Nephron progenitor cell (in vitro differentiated cells): ENCODE results near the gene NASP.

Experiments used
- DNase-seq: peaks from one replicate; pipeline ENCODE4 v3.0.0; 2021
- H3K27ac Mint-ChIP-seq: 2 replicates; pipeline ENCODE4 v1.8.0; 2021; ENCODE audit warnings: mild to moderate bottlenecking, moderate library complexity, mixed read lengths
- H3K27me3 Mint-ChIP-seq: 2 replicates; pipeline ENCODE4 v1.8.0; 2021; ENCODE audit warnings: mild to moderate bottlenecking, low read depth, mixed read lengths; ENCODE audit not compliant: poor library complexity
- H3K36me3 Mint-ChIP-seq: 2 replicates; pipeline ENCODE4 v1.8.0; 2021; ENCODE audit warnings: low read depth, mixed read lengths
- H3K4me1 Mint-ChIP-seq: 2 replicates; pipeline ENCODE4 v1.8.0; 2021; ENCODE audit warnings: mixed read lengths
- H3K4me3 Mint-ChIP-seq: 2 replicates; pipeline ENCODE4 v1.8.0; 2021; ENCODE audit warnings: mild to moderate bottlenecking, moderate library complexity, mixed read lengths
- H3K9me3 Mint-ChIP-seq: 2 replicates; pipeline ENCODE4 v1.8.0; 2021; ENCODE audit warnings: mild to moderate bottlenecking, moderate library complexity, mixed read lengths
- TF ChIP-seq, protein P1 (sequence below): fragments of 200-600 bp; sonication (generic); IDR thresholded peaks from 2 replicates; pipeline ENCODE4 v1.5.0; 2021; ENCODE audit warnings: antibody characterized with exemption

NASP gene

DNA sequence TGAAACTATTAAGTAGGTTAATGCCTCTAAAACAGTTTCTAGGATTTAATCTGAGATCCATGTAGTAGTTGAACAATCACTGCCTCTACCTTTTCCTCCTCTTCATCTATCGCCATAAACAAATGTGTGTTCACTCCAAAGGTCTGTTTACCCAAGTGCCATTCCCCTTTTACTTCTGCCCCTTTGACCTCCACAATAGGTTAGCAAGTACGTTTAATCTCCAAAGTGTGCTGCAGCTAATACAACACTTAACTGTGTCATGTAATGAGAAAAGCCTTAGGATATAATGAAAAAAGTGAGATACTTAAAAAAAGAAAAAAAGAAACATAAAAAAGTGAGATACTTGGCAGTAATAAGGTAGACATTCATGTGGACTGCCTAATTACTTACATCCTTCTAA, 74.3 kb downstream of the NASP start:
- Mint-ChIP-seq H3K4me3 (no peak overlapping the region), H3K36me3 (peaks cover 74% of the 10 kb centered on the region), H3K27me3 (peaks cover 3% of the 10 kb centered on the region), H3K4me1 (peaks cover 3% of the 10 kb centered on the region), H3K9me3 (no peaks in the 10 kb centered on the region), H3K27ac (no peak overlapping the region)
- TF ChIP-seq, protein P1, sequence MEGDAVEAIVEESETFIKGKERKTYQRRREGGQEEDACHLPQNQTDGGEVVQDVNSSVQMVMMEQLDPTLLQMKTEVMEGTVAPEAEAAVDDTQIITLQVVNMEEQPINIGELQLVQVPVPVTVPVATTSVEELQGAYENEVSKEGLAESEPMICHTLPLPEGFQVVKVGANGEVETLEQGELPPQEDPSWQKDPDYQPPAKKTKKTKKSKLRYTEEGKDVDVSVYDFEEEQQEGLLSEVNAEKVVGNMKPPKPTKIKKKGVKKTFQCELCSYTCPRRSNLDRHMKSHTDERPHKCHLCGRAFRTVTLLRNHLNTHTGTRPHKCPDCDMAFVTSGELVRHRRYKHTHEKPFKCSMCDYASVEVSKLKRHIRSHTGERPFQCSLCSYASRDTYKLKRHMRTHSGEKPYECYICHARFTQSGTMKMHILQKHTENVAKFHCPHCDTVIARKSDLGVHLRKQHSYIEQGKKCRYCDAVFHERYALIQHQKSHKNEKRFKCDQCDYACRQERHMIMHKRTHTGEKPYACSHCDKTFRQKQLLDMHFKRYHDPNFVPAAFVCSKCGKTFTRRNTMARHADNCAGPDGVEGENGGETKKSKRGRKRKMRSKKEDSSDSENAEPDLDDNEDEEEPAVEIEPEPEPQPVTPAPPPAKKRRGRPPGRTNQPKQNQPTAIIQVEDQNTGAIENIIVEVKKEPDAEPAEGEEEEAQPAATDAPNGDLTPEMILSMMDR: no peak
- no peak for DNase-seq

DNA sequence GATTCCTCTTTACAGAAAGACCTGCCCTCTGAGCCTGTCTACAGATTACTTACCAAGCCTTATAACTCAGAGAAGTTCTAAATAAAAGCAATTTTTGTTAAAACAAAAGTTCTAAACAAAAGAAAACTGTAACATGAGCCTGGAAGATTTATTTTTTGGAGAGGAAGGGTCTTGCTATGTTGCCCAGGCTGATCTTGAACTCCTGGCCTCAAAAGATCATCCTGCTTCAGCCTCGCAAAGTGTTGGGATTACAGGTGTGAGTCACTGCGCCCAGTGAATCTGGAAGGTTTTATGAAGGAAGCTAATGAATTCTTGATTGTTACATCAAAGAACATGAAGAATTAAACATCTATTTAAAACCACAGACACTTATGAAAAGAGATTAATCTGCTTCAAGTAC, 75.4 kb downstream of the NASP start:
- Mint-ChIP-seq H3K27ac (no peak overlapping the region), H3K36me3 (peaks cover 77% of the 10 kb centered on the region), H3K4me3 (no peak overlapping the region), H3K27me3 (peaks cover 3% of the 10 kb centered on the region), H3K9me3 (no peaks in the 10 kb centered on the region), H3K4me1 (peaks cover 6% of the 10 kb centered on the region)
- TF ChIP-seq, protein P1: no peak
- DNase-seq: no peak

DNA sequence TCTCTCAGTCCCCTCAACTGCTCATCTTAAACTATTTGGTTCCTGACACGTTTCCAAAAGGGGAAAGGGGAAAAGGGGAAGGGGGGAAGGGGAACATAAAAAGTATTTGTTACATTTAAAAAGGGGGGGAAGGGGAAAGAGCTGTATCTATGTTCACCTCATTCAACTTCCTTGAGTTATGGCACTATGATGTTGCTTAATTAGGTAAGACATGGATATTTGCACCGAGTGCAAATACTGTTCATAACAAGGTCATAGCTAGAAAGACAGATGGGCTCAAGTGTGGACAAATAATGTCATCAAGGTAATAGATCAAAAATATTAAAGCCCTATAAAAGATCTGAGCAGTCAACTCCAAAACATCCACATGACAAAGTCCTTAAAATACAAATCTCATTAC, 76.5 kb downstream of the NASP start:
- TF ChIP-seq, protein P1: no peak
- Mint-ChIP-seq H3K27me3 (no peaks in the 10 kb centered on the region), H3K4me3 (no peak overlapping the region), H3K36me3 (peaks cover 72% of the 10 kb centered on the region), H3K9me3 (no peaks in the 10 kb centered on the region), H3K27ac (peak overlapping the region; percentile 8), H3K4me1 (peaks cover 6% of the 10 kb centered on the region)
- DNase-seq: no peak

DNA sequence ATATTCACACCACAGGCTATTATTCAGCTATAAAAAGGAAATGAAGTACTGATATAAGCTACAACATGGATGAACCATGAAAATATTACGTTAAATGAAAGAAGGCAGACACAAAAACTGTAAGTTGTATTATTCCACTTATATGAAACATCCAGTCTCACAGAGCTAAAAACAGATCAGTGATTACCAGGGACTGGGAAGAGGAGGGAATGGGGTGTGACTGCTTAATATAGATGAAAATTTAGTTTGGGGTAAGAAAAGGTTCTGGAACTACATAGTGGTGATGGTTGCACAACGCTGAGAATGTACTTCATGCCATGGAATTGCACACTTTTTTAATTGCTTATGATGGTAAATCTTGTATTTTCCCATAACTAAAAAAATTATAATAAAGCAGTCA, 83.0 kb downstream of the NASP start:
- Mint-ChIP-seq H3K36me3 (peaks cover 61% of the 10 kb centered on the region), H3K4me3 (no peak overlapping the region), H3K27me3 (no peaks in the 10 kb centered on the region), H3K4me1 (peaks cover 10% of the 10 kb centered on the region), H3K27ac (no peak overlapping the region), H3K9me3 (peaks cover 9% of the 10 kb centered on the region)
- TF ChIP-seq, protein P1: no peak
- no peak for DNase-seq

DNA sequence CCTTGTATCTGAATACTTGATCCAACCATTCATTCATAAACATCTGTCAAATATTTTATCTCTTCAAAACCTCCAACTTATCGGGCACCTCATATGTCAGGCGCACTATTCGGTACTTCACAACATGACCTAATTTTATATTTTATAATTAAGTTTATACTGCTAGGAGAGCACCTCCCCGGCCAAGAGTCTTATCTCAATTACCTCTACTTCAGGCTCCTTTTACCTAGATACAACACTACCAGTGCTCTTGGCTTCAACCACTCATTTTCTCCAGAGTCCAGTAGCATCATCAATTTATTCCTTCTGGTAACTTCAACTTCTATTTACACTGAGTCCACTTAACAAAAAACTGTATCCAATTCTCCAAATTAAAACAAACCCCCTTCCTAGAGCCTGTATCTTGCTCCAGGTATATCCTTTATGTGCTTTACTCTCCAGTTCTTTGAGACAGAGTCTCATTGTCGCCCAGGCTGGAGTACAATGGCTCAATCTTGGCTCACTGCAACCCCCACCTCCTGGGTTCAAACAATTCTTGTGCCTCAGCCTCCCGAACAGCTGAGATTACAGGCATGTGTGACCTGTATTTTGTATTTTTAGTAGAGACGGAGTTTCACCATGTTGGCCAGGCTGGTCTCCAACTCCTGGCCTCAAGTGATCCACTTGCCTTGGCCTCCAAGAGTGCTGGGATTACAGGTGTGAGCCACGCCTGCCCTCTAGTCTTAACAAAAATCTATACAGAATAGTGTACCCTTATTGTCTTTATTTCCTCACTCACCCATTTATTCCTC, 83.7 kb downstream of the NASP start:
- H3K27ac Mint-ChIP-seq: peak overlapping the region; percentile 28

More for the DNA sequence above, 83.7 kb downstream of the NASP start:
- Mint-ChIP-seq H3K4me3 (no peak overlapping the region), H3K27me3 (no peaks in the 10 kb centered on the region), H3K9me3 (peaks cover 9% of the 10 kb centered on the region), H3K4me1 (peaks cover 10% of the 10 kb centered on the region), H3K36me3 (peaks cover 65% of the 10 kb centered on the region)
- DNase-seq: no peak
- TF ChIP-seq, protein P1: no peak
